ENCODE data around the gene CCDC9.
"Not testable (repeated sequence)": the region's sequence is repeated elsewhere in the genome, so short reads cannot be mapped to it uniquely, and the experiment has no call there.

CCDC9 gene

GRCh38 chr19:47239152-47239551, 17.2 kb upstream of the CCDC9 start:
- DNase-seq (ENCODE audit: insufficient read length) (no peak), FAIRE-seq (no peak)
- TF ChIP-seq TAF1 (IDR thresholded peaks at IDR 0.05; ENCODE audit: borderline replicate concordance, low read depth, low read length) (no peak), POLR2A (IDR thresholded peaks at IDR 0.05; ENCODE audit: low read depth, low read length) (no peak), POLR2AphosphoS5 (IDR thresholded peaks at IDR 0.05; ENCODE audit: low read depth, low read length) (no peak)

- no peak for TF ChIP-seq POLR2AphosphoS5 (IDR thresholded peaks at IDR 0.05; ENCODE audit: low read depth, low read length)
- no peak for TF ChIP-seq TAF1 (IDR thresholded peaks at IDR 0.05; ENCODE audit: borderline replicate concordance, low read depth, low read length)
- TF ChIP-seq POLR2A (IDR thresholded peaks at IDR 0.05; ENCODE audit: low read depth, low read length), result no peak
- FAIRE-seq (no peak), DNase-seq (ENCODE audit: insufficient read length) (no peak)
Measured at GRCh38 chr19:47239610-47240296, 16.6 kb upstream of the CCDC9 start.

GRCh38 chr19:47240556-47240955, 15.8 kb upstream of the CCDC9 start:
- FAIRE-seq (no peak), DNase-seq (ENCODE audit: insufficient read length) (no peak)
- TF ChIP-seq TAF1 (IDR thresholded peaks at IDR 0.05; ENCODE audit: borderline replicate concordance, low read depth, low read length) (no peak), POLR2A (IDR thresholded peaks at IDR 0.05; ENCODE audit: low read depth, low read length) (no peak), POLR2AphosphoS5 (IDR thresholded peaks at IDR 0.05; ENCODE audit: low read depth, low read length) (no peak)

- DNase-seq (ENCODE audit: insufficient read length) (no peak), FAIRE-seq (peak; percentile 67)
- TF ChIP-seq TAF1 (IDR thresholded peaks at IDR 0.05; ENCODE audit: borderline replicate concordance, low read depth, low read length), result no peak
- no peak for TF ChIP-seq POLR2AphosphoS5 (IDR thresholded peaks at IDR 0.05; ENCODE audit: low read depth, low read length)
- TF ChIP-seq POLR2A (IDR thresholded peaks at IDR 0.05; ENCODE audit: low read depth, low read length), result no peak
Measured at GRCh38 chr19:47240996-47241918, 15.1 kb upstream of the CCDC9 start.

GRCh38 chr19:47241919-47242577, 14.3 kb upstream of the CCDC9 start:
- TF ChIP-seq TAF1 (IDR thresholded peaks at IDR 0.05; ENCODE audit: borderline replicate concordance, low read depth, low read length) (no peak), POLR2AphosphoS5 (IDR thresholded peaks at IDR 0.05; ENCODE audit: low read depth, low read length) (no peak), POLR2A (IDR thresholded peaks at IDR 0.05; ENCODE audit: low read depth, low read length) (no peak)
- DNase-seq (ENCODE audit: insufficient read length) (no peak), FAIRE-seq (no peak)

GRCh38 chr19:47243364-47243775, 13.0 kb upstream of the CCDC9 start:
- no peak for DNase-seq (ENCODE audit: insufficient read length)
- TF ChIP-seq TAF1 (IDR thresholded peaks at IDR 0.05; ENCODE audit: borderline replicate concordance, low read depth, low read length) (no peak), POLR2AphosphoS5 (IDR thresholded peaks at IDR 0.05; ENCODE audit: low read depth, low read length) (no peak), POLR2A (IDR thresholded peaks at IDR 0.05; ENCODE audit: low read depth, low read length) (no peak)
- FAIRE-seq, result no peak

GRCh38 chr19:47243776-47244547, 12.4 kb upstream of the CCDC9 start:
- no peak for TF ChIP-seq TAF1 (IDR thresholded peaks at IDR 0.05; ENCODE audit: borderline replicate concordance, low read depth, low read length)
- peak; percentile 58; the same call in 1 of the 2 replicates for TF ChIP-seq POLR2A (IDR thresholded peaks at IDR 0.05; ENCODE audit: low read depth, low read length)
- peak; percentile 73 for FAIRE-seq
- DNase-seq (ENCODE audit: insufficient read length), result peak; percentile 94

- TF ChIP-seq POLR2AphosphoS5 (IDR thresholded peaks at IDR 0.05; ENCODE audit: low read depth, low read length), result no peak
- no peak for TF ChIP-seq POLR2A (IDR thresholded peaks at IDR 0.05; ENCODE audit: low read depth, low read length)
- TF ChIP-seq TAF1 (IDR thresholded peaks at IDR 0.05; ENCODE audit: borderline replicate concordance, low read depth, low read length), result no peak
- DNase-seq (ENCODE audit: insufficient read length) (no peak), FAIRE-seq (no peak)
Measured at GRCh38 chr19:47247308-47247990, 8.9 kb upstream of the CCDC9 start.

GRCh38 chr19:47253016-47253415, 3.3 kb upstream of the CCDC9 start:
- FAIRE-seq; DNase-seq (ENCODE audit: insufficient read length): not testable (repeated sequence)

- TF ChIP-seq POLR2A (IDR thresholded peaks at IDR 0.05; ENCODE audit: low read depth, low read length), result no peak
- no peak for TF ChIP-seq POLR2AphosphoS5 (IDR thresholded peaks at IDR 0.05; ENCODE audit: low read depth, low read length)
- no peak for TF ChIP-seq TAF1 (IDR thresholded peaks at IDR 0.05; ENCODE audit: borderline replicate concordance, low read depth, low read length)
- FAIRE-seq (no peak), DNase-seq (ENCODE audit: insufficient read length) (no peak)
Measured at GRCh38 chr19:47253467-47253881, 2.9 kb upstream of the CCDC9 start.

Measured in GM12892 (cell line).